ENCODE data around the gene C19orf44. TPM values are rescaled to one million over a fixed set of nuclear protein-coding genes. Genes with fewer than 3 reads are reported as not detected.

The C19orf44 gene
- total RNA-seq, 1 experiment from 2014 or later: 9.2 TPM

DNA sequence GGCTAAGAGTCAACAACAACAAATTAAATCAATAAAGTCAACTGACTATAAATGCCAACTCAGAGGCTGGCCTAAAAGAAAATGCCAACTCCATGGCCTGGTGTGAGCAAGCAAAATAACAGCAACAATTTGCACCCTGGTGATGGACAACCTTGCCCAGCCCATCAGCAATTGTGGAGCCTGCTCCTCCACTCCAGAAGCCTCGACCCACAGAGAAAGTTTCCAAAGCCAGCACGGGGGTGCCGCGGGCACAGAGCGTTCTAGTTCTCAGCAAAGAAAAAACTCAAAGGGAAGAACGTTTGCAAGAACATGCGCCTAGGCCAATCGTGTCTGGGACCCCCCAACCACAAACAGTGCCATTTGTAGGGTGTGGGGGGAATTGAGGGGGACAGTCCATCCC is 35.7 kb upstream of the C19orf44 start:
- Mint-ChIP-seq H3K27me3 (ENCODE audit: insufficient read depth, unreplicated experiment) (no peaks in the 10 kb centered on the region), H3K4me3 (ENCODE audit: unreplicated experiment) (no peak overlapping the region), H3K27ac (ENCODE audit: low read depth, unreplicated experiment) (no peak overlapping the region), H3K36me3 (ENCODE audit: insufficient read depth, unreplicated experiment) (peaks cover 8% of the 10 kb centered on the region), H3K9me3 (ENCODE audit: unreplicated experiment) (no peaks in the 10 kb centered on the region), H3K4me1 (ENCODE audit: insufficient read depth, unreplicated experiment) (peaks cover 38% of the 10 kb centered on the region)
- TF ChIP-seq, protein P1, sequence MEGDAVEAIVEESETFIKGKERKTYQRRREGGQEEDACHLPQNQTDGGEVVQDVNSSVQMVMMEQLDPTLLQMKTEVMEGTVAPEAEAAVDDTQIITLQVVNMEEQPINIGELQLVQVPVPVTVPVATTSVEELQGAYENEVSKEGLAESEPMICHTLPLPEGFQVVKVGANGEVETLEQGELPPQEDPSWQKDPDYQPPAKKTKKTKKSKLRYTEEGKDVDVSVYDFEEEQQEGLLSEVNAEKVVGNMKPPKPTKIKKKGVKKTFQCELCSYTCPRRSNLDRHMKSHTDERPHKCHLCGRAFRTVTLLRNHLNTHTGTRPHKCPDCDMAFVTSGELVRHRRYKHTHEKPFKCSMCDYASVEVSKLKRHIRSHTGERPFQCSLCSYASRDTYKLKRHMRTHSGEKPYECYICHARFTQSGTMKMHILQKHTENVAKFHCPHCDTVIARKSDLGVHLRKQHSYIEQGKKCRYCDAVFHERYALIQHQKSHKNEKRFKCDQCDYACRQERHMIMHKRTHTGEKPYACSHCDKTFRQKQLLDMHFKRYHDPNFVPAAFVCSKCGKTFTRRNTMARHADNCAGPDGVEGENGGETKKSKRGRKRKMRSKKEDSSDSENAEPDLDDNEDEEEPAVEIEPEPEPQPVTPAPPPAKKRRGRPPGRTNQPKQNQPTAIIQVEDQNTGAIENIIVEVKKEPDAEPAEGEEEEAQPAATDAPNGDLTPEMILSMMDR (IDR thresholded peaks at IDR 0.05; ENCODE audit: unreplicated experiment): no peak
- no peak for DNase-seq (ENCODE audit: unreplicated experiment)
- CTCF ChIA-PET: interaction anchor here (0.6 to 0.7 kb wide), 2 partner anchors 213 kb away, joined by 3 to 4 read pairs; no protein-coding TSS in a partner anchor
- BruUV-seq (replicated peaks): no TSS peak
- intact Hi-C loops (cut with micrococcal nuclease): no loop called here
- POLR2A ChIA-PET: no interaction called here

DNA sequence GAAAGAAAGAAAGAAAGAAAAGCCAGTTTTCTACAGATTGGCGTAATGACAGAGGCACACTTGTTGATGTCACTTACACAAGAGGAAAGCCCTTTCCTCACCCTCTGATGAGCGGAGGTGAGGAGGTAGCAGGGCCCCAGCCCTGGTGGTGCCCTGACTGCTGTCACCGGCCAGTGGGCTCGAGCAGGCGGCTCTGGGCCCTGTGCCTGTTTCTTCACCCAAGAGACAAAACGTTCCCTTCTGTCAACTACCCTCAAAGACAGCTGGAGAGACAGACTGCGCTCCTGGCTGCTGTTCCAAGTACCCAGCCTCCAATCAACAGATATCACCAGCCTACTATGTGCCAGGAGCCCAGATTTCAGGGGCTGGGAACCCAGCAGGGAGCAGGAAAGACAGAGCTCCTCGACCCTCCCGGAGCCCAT is 34.6 kb upstream of the C19orf44 start:
- no peak for DNase-seq (ENCODE audit: unreplicated experiment)
- Mint-ChIP-seq H3K36me3 (ENCODE audit: insufficient read depth, unreplicated experiment) (peaks cover 10% of the 10 kb centered on the region), H3K27ac (ENCODE audit: low read depth, unreplicated experiment) (peak overlapping the region; percentile 72), H3K27me3 (ENCODE audit: insufficient read depth, unreplicated experiment) (no peaks in the 10 kb centered on the region), H3K4me1 (ENCODE audit: insufficient read depth, unreplicated experiment) (peaks cover 34% of the 10 kb centered on the region), H3K9me3 (ENCODE audit: unreplicated experiment) (no peaks in the 10 kb centered on the region), H3K4me3 (ENCODE audit: unreplicated experiment) (no peak overlapping the region)
- CTCF ChIA-PET: interaction anchor here (1.3 kb wide), 1 partner anchor 9 kb away, joined by 6 read pairs; no protein-coding TSS in a partner anchor
- TF ChIP-seq, protein P1 (IDR thresholded peaks at IDR 0.05; ENCODE audit: unreplicated experiment): no peak
- intact Hi-C loops (cut with micrococcal nuclease): no loop called here
- POLR2A ChIA-PET: interaction anchor here (1.8 kb wide), 1 partner anchor 9 kb away, joined by 10 read pairs; no protein-coding TSS in a partner anchor
- BruUV-seq (replicated peaks): no TSS peak

DNA sequence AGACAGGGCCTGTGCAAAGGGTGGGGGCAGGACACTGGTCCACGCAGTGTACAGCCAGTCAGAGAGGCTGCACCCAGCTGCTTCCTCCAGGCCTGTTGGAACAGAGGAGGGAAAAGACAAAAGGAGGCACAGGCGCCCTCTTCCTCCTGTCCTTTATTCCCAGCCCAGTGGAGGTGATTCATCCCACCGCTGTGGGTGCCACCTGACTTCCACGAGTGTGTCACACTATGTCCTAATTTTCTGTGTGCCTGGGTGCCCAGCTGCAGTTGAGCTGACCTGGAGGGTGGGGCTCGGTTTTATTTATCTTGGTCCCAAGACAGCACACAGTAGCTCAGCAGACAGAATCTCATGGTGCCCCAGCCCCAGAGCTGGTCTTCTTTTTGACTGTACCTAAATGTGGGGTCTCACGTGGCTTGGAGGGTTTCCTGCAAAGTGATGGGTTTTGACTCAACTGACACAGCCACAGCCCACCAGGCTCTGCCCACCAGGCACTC is 33.4 kb upstream of the C19orf44 start:
- Mint-ChIP-seq H3K36me3 (ENCODE audit: insufficient read depth, unreplicated experiment) (peaks cover 20% of the 10 kb centered on the region), H3K27me3 (ENCODE audit: insufficient read depth, unreplicated experiment) (no peaks in the 10 kb centered on the region), H3K4me3 (ENCODE audit: unreplicated experiment) (peak overlapping the region; percentile 38), H3K27ac (ENCODE audit: low read depth, unreplicated experiment) (peak overlapping the region; percentile 72), H3K9me3 (ENCODE audit: unreplicated experiment) (no peaks in the 10 kb centered on the region), H3K4me1 (ENCODE audit: insufficient read depth, unreplicated experiment) (peaks cover 25% of the 10 kb centered on the region)
- intact Hi-C loops (cut with micrococcal nuclease): no loop called here
- CTCF ChIA-PET: interaction anchor here (0.6 to 1.3 kb wide), 4 partner anchors 10 to 35 kb away, joined by 3 to 6 read pairs (median 5); no protein-coding TSS in a partner anchor
- TF ChIP-seq, protein P1 (IDR thresholded peaks at IDR 0.05; ENCODE audit: unreplicated experiment): no peak
- POLR2A ChIA-PET: interaction anchor here (0.9 to 1.8 kb wide), 4 partner anchors 8 to 165 kb away, joined by 4 to 10 read pairs (median 4); partner anchors contain the start of genes C19orf44, CALR3 and MED26
- BruUV-seq (replicated peaks): no TSS peak
- DNase-seq (ENCODE audit: unreplicated experiment): peak; percentile 82

- H3K27ac Mint-ChIP-seq (ENCODE audit: low read depth, unreplicated experiment): peak overlapping the region; percentile 72
- ChIA-PET POLR2A (interaction anchor here (0.9 to 1.8 kb wide), 4 partner anchors 13 to 164 kb away, joined by 3 to 5 read pairs (median 4); partner anchors contain the start of genes C19orf44, CALR3 and MED26), CTCF (interaction anchor here (0.6 to 0.9 kb wide), 3 partner anchors 32 to 46 kb away, joined by 3 to 4 read pairs (median 3); no protein-coding TSS in a partner anchor)
- intact Hi-C loops (cut with micrococcal nuclease): no loop called here
- no peaks in the 10 kb centered on the region for H3K27me3 Mint-ChIP-seq (ENCODE audit: insufficient read depth, unreplicated experiment)
- H3K9me3 Mint-ChIP-seq (ENCODE audit: unreplicated experiment): no peaks in the 10 kb centered on the region
- H3K4me3 Mint-ChIP-seq (ENCODE audit: unreplicated experiment): peak overlapping the region; percentile 38
- peaks cover 18% of the 10 kb centered on the region for H3K4me1 Mint-ChIP-seq (ENCODE audit: insufficient read depth, unreplicated experiment)
- peaks cover 20% of the 10 kb centered on the region for H3K36me3 Mint-ChIP-seq (ENCODE audit: insufficient read depth, unreplicated experiment)
- no peak for DNase-seq (ENCODE audit: unreplicated experiment)
- TF ChIP-seq, protein P1 (IDR thresholded peaks at IDR 0.05; ENCODE audit: unreplicated experiment): no peak
- BruUV-seq (replicated peaks): no TSS peak
Observed at GRCh38 chr19:16463341-16463990, 32.7 kb upstream of the C19orf44 start.

Data from MCF 10A (cell line).